ENCODE measurements around the gene KLC1. TPM values are rescaled to one million over a fixed set of nuclear protein-coding genes. Genes with fewer than 3 reads are reported as not detected.
A peak's percentile ranks its signal among the peaks of the same experiment; 100 is the strongest.

Gene KLC1
- polyA plus RNA-seq (2011; rRNA removed): 106 and 150 TPM in 2 replicates
- polyA plus RNA-seq (2012; cell fraction: cytosol; rRNA removed): 160 and 161 TPM in 2 replicates
- 258 TPM in 2 replicates for polyA plus RNA-seq (2012; cell fraction: nucleus; rRNA removed)
- polyA plus RNA-seq (2017; fragmentation: RNase III; extraction: RNeasy Plus Mini Kit Qiagen cat#74134 plus additional on column Dnase treatment): 74.8 to 82.9 TPM (median 81.8 TPM) in 3 replicates
- 64.6 and 71.5 TPM in 2 replicates for polyA minus RNA-seq (2011; rRNA and poly(A)+ RNA removed)

DNA sequence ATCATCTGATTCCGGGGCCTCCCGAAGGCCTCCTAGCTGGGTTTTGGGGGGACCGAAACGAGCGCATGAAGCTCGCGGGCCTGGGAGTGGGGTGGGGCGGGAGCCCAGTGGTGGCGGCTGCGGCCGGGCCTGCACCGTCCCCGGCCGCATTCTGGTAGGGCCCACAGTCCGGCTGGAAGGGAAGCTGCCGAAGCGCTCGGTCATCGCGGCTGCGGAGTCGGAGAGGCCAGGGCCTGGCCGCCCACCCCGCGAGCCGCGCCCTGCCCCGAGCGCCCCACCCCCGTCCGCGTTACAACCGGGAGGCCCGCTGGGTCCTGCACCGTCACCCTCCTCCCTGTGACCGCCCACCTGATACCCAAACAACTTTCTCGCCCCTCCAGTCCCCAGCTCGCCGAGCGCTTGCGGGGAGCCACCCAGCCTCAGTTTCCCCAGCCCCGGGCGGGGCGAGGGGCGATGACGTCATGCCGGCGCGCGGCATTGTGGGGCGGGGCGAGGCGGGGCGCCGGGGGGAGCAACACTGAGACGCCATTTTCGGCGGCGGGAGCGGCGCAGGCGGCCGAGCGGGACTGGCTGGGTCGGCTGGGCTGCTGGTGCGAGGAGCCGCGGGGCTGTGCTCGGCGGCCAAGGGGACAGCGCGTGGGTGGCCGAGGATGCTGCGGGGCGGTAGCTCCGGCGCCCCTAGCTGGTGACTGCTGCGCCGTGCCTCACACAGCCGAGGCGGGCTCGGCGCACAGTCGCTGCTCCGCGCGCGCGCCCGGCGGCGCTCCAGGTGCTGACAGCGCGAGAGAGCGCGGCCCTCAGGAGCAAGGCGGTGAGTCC is at the start of gene KLC1:
TSS of gene KLC1 (plus strand) at position 528 of the 819 bp plus-strand sequence. CDS start 25,354 bp downstream, outside the sequence.
- peak; percentile 71 to 76 for DNase-seq (ENCODE audit: low read depth in 1 of 2, low spot score in 1 of 2)
- peak within 1 kb of the TSS; percentile 96 to 98 for H3K27ac ChIP-seq
- ATAC-seq: peak; percentile 58 to 72
- peak within 1 kb of the TSS; percentile 78 for H3K4me3 ChIP-seq
- FAIRE-seq: no peak
- WGBS (ENCODE audit: missing lambda C conversion rate): 3% methylated on average over 27 of the region's 97 CpGs
- no peaks in the 10 kb centered on the region for H3K9me3 ChIP-seq
- CTCF ChIA-PET: interaction anchor here (0.5 to 1.0 kb wide), 4 partner anchors 24 to 57 kb away, joined by 3 read pairs; no protein-coding TSS in a partner anchor
- POLR2A ChIA-PET: interaction anchor here (0.5 to 1.3 kb wide), 3 partner anchors 53 to 1792 kb away, joined by 3 to 6 read pairs (median 4); no protein-coding TSS in a partner anchor
- peak within 1 kb of the TSS; percentile 86 for H3K4me2 ChIP-seq
- peaks cover 47% of the 10 kb centered on the region for H3K4me1 ChIP-seq
- TF ChIP-seq EHF (CRISPR knock-in tag; IDR thresholded peaks at IDR 0.05): peak; percentile 79; the same call in 1 of the 2 replicates
- TF ChIP-seq, protein P1, sequence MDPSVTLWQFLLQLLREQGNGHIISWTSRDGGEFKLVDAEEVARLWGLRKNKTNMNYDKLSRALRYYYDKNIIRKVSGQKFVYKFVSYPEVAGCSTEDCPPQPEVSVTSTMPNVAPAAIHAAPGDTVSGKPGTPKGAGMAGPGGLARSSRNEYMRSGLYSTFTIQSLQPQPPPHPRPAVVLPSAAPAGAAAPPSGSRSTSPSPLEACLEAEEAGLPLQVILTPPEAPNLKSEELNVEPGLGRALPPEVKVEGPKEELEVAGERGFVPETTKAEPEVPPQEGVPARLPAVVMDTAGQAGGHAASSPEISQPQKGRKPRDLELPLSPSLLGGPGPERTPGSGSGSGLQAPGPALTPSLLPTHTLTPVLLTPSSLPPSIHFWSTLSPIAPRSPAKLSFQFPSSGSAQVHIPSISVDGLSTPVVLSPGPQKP (IDR thresholded peaks at IDR 0.05; ENCODE audit: low read depth, low read length): no peak
- peak; percentile 89; the same call in 1 of the 2 replicates for TF ChIP-seq HOXB5 (CRISPR knock-in tag; IDR thresholded peaks at IDR 0.05)
- TF ChIP-seq JUN (IDR thresholded peaks at IDR 0.05): peak; percentile 29 to 91; a peak in 4 of 5 replicates
- TF ChIP-seq CEBPB (IDR thresholded peaks at IDR 0.05): no peak
- TF ChIP-seq SREBF2 (IDR thresholded peaks at IDR 0.05): no peak
- TF ChIP-seq JUNB (IDR thresholded peaks at IDR 0.05): no peak
- TF ChIP-seq, protein P2, sequence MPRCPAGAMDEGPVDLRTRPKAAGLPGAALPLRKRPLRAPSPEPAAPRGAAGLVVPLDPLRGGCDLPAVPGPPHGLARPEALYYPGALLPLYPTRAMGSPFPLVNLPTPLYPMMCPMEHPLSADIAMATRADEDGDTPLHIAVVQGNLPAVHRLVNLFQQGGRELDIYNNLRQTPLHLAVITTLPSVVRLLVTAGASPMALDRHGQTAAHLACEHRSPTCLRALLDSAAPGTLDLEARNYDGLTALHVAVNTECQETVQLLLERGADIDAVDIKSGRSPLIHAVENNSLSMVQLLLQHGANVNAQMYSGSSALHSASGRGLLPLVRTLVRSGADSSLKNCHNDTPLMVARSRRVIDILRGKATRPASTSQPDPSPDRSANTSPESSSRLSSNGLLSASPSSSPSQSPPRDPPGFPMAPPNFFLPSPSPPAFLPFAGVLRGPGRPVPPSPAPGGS (IDR thresholded peaks at IDR 0.05): peak; percentile 59; the same call in 1 of the 3 replicates
- TF ChIP-seq ZSCAN20 (CRISPR knock-in tag; IDR thresholded peaks at IDR 0.05): peak; percentile 83
- TF ChIP-seq HOXB13 (CRISPR knock-in tag; IDR thresholded peaks at IDR 0.05; ENCODE audit: low read depth): peak; percentile 80; the same call in 1 of the 2 replicates
- peak; percentile 40; the same call in 1 of the 2 replicates for TF ChIP-seq GATA3 (IDR thresholded peaks at IDR 0.05; ENCODE audit: borderline replicate concordance)
- TF ChIP-seq, protein P3, sequence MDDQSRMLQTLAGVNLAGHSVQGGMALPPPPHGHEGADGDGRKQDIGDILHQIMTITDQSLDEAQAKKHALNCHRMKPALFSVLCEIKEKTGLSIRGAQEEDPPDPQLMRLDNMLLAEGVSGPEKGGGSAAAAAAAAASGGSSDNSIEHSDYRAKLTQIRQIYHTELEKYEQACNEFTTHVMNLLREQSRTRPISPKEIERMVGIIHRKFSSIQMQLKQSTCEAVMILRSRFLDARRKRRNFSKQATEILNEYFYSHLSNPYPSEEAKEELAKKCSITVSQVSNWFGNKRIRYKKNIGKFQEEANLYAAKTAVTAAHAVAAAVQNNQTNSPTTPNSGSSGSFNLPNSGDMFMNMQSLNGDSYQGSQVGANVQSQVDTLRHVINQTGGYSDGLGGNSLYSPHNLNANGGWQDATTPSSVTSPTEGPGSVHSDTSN (IDR thresholded peaks at IDR 0.05): 0 out of 2 replicates have a peak, but pooled peaks have one; percentile 42
- no peak for TF ChIP-seq NPAS2 (CRISPR knock-in tag; IDR thresholded peaks at IDR 0.05; ENCODE audit: borderline replicate concordance)
- peak; percentile 84 for TF ChIP-seq PHF8 (IDR thresholded peaks at IDR 0.05; ENCODE audit: borderline replicate concordance, low read depth)
- TF ChIP-seq HEYL (CRISPR knock-in tag; IDR thresholded peaks at IDR 0.05): peak; percentile 65; the same call in 1 of the 2 replicates
- TF ChIP-seq ZC3H11A (IDR thresholded peaks at IDR 0.05): no peak
- TF ChIP-seq FOSL2 (IDR thresholded peaks at IDR 0.05): no peak
- TF ChIP-seq FOSL2 (CRISPR knock-in tag; IDR thresholded peaks at IDR 0.05): peak; percentile 90
- no peak for TF ChIP-seq NR3C1 (IDR thresholded peaks at IDR 0.05)
- TF ChIP-seq KDM1A (IDR thresholded peaks at IDR 0.05; ENCODE audit: low read depth): no peak
- no peak for TF ChIP-seq KDM5A (IDR thresholded peaks at IDR 0.05)
- no peak for TF ChIP-seq MAZ (IDR thresholded peaks at IDR 0.05; ENCODE audit: borderline replicate concordance, low read depth, low read length)
- TF ChIP-seq, protein P4, sequence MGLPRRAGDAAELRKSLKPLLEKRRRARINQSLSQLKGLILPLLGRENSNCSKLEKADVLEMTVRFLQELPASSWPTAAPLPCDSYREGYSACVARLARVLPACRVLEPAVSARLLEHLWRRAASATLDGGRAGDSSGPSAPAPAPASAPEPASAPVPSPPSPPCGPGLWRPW (IDR thresholded peaks at IDR 0.05): no peak
- TF ChIP-seq ZNF302 (CRISPR knock-in tag; IDR thresholded peaks at IDR 0.05): peak; percentile 18; the same call in 1 of the 2 replicates
- TF ChIP-seq, protein P5, sequence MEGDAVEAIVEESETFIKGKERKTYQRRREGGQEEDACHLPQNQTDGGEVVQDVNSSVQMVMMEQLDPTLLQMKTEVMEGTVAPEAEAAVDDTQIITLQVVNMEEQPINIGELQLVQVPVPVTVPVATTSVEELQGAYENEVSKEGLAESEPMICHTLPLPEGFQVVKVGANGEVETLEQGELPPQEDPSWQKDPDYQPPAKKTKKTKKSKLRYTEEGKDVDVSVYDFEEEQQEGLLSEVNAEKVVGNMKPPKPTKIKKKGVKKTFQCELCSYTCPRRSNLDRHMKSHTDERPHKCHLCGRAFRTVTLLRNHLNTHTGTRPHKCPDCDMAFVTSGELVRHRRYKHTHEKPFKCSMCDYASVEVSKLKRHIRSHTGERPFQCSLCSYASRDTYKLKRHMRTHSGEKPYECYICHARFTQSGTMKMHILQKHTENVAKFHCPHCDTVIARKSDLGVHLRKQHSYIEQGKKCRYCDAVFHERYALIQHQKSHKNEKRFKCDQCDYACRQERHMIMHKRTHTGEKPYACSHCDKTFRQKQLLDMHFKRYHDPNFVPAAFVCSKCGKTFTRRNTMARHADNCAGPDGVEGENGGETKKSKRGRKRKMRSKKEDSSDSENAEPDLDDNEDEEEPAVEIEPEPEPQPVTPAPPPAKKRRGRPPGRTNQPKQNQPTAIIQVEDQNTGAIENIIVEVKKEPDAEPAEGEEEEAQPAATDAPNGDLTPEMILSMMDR (IDR thresholded peaks at IDR 0.05): no peak
- TF ChIP-seq RAD21 (conservative IDR thresholded peaks at IDR 0.05 in 1 of 2, IDR thresholded peaks at IDR 0.05 in 1 of 2): no peak
- TF ChIP-seq NFE2L2 (conservative IDR thresholded peaks at IDR 0.05; ENCODE audit: low read length): no peak
- TF ChIP-seq, protein P6, sequence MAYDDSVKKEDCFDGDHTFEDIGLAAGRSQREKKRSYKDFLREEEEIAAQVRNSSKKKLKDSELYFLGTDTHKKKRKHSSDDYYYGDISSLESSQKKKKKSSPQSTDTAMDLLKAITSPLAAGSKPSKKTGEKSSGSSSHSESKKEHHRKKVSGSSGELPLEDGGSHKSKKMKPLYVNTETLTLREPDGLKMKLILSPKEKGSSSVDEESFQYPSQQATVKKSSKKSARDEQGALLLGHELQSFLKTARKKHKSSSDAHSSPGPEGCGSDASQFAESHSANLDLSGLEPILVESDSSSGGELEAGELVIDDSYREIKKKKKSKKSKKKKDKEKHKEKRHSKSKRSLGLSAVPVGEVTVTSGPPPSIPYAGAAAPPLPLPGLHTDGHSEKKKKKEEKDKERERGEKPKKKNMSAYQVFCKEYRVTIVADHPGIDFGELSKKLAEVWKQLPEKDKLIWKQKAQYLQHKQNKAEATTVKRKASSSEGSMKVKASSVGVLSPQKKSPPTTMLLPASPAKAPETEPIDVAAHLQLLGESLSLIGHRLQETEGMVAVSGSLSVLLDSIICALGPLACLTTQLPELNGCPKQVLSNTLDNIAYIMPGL (CRISPR knock-in tag; IDR thresholded peaks at IDR 0.05; ENCODE audit: borderline replicate concordance): peak; percentile 69; the same call in 1 of the 2 replicates

All from A549 (cell line).